H9 (cell line): ENCODE measurements around the gene KISS1R. TPM values are rescaled to one million over a fixed set of nuclear protein-coding genes. Genes with fewer than 3 reads are reported as not detected.

Experiments
- DNase-seq: peaks from one replicate; pipeline ENCODE4 v3.0.0-alpha.2; 2017
- H2AFZ ChIP-seq: one replicate; pipeline ENCODE4 v1.6.1; 2013; ENCODE audit warnings: mild to moderate bottlenecking, low read length, control low read depth, moderate library complexity
- H2AK5ac ChIP-seq: 2 replicates; pipeline ENCODE4 v1.6.1; 2013; ENCODE audit warnings: low read length, control low read depth, mixed read lengths; ENCODE audit not compliant: insufficient read length
- H2BK120ac ChIP-seq: one replicate; pipeline ENCODE4 v1.6.1; 2013; ENCODE audit warnings: low read depth, mild to moderate bottlenecking, low read length, control low read depth, inconsistent platforms; ENCODE audit not compliant: poor library complexity, severe bottlenecking
- H2BK12ac ChIP-seq: 2 replicates; pipeline ENCODE4 v1.6.1; 2013; ENCODE audit warnings: low read length, control low read depth, mixed read lengths, low read depth; ENCODE audit not compliant: insufficient read length
- H2BK15ac ChIP-seq: 2 replicates; pipeline ENCODE4 v1.6.1; 2013; ENCODE audit warnings: low read depth, low read length, control low read depth
- H2BK20ac ChIP-seq: one replicate; pipeline ENCODE4 v1.6.1; 2013; ENCODE audit warnings: low read depth, mild to moderate bottlenecking, low read length, control low read depth, inconsistent platforms; ENCODE audit not compliant: poor library complexity, severe bottlenecking
- H2BK5ac ChIP-seq: 2 replicates; pipeline ENCODE4 v1.6.1; 2013; ENCODE audit warnings: low read length, control low read depth, mixed read lengths; ENCODE audit not compliant: insufficient read length
- H3K14ac ChIP-seq: 2 replicates; pipeline ENCODE4 v1.6.1; 2013; ENCODE audit warnings: low read length, control low read depth; ENCODE audit not compliant: insufficient read depth
- H3K18ac ChIP-seq: 2 replicates; pipeline ENCODE4 v1.6.1; 2013; ENCODE audit warnings: low read depth, mild to moderate bottlenecking, mixed read lengths, low read length, control low read depth; ENCODE audit not compliant: insufficient read length
- H3K23ac ChIP-seq: 2 replicates; pipeline ENCODE4 v1.6.1; 2013; ENCODE audit warnings: low read length, control low read depth, mixed read lengths, low read depth; ENCODE audit not compliant: insufficient read length
- H3K23me2 ChIP-seq: 2 replicates; pipeline ENCODE4 v1.6.1; 2013; ENCODE audit warnings: low read depth, mild to moderate bottlenecking, mixed read lengths, low read length, control low read depth; ENCODE audit not compliant: insufficient read length, poor library complexity, severe bottlenecking
- H3K27ac ChIP-seq: 2 replicates; pipeline ENCODE4 v1.5.1; 2013; ENCODE audit warnings: low read length, control low read depth, mixed read lengths, low read depth; ENCODE audit not compliant: insufficient read length
- H3K27me3 ChIP-seq: 2 replicates; pipeline ENCODE4 v1.6.1; 2013; ENCODE audit warnings: low read length, control low read depth, inconsistent platforms; ENCODE audit not compliant: insufficient read depth
- H3K4ac ChIP-seq: 2 replicates; pipeline ENCODE4 v1.6.1; 2013; ENCODE audit warnings: low read depth, mild to moderate bottlenecking, control low read depth, inconsistent platforms, low read length, moderate library complexity
- H3K4me1 ChIP-seq: 2 replicates; pipeline ENCODE4 v1.6.1; 2013; ENCODE audit warnings: low read length, control low read depth, inconsistent platforms; ENCODE audit not compliant: insufficient read depth
- H3K4me2 ChIP-seq: 2 replicates; pipeline ENCODE4 v1.6.1; 2013; ENCODE audit warnings: low read length, control low read depth, mixed read lengths; ENCODE audit not compliant: insufficient read length, insufficient read depth
- H3K56ac ChIP-seq: 2 replicates; pipeline ENCODE4 v1.6.1; 2013; ENCODE audit warnings: low read depth, mild to moderate bottlenecking, mixed read lengths, low read length, control low read depth; ENCODE audit not compliant: insufficient read length
- H3K79me1 ChIP-seq: 2 replicates; pipeline ENCODE4 v1.6.1; 2013; ENCODE audit warnings: low read depth, mild to moderate bottlenecking, moderate library complexity, low read length, control low read depth, inconsistent platforms; ENCODE audit not compliant: insufficient read depth, poor library complexity, severe bottlenecking
- H3K79me2 ChIP-seq: 2 replicates; pipeline ENCODE4 v1.6.1; 2013; ENCODE audit warnings: low read length, control low read depth, inconsistent platforms; ENCODE audit not compliant: insufficient read depth
- H3K9ac ChIP-seq: 2 replicates; pipeline ENCODE4 v1.6.1; 2013; ENCODE audit warnings: low read length, control low read depth, mixed read lengths; ENCODE audit not compliant: insufficient read length; ENCODE audit errors: extremely low read depth
- H3K9me3 ChIP-seq: one replicate; pipeline ENCODE4 v1.6.1; 2013; ENCODE audit warnings: low read depth, low read length, inconsistent platforms; ENCODE audit not compliant: control insufficient read depth
- H3T11ph ChIP-seq: one replicate; pipeline ENCODE4 v1.6.1; 2013; ENCODE audit warnings: mild to moderate bottlenecking, low read length, control low read depth, inconsistent platforms
- H4K20me1 ChIP-seq: one replicate; pipeline ENCODE4 v1.6.1; 2013; ENCODE audit not compliant: control insufficient read depth, insufficient read length, insufficient read depth
- H4K5ac ChIP-seq: 2 replicates; pipeline ENCODE4 v1.6.1; 2013; ENCODE audit warnings: low read depth, mild to moderate bottlenecking, mixed read lengths, low read length, control low read depth; ENCODE audit not compliant: insufficient read length
- H4K8ac ChIP-seq: replicated peaks from 2 replicates; pipeline ENCODE4 v1.6.1; 2013; ENCODE audit warnings: low read length, control low read depth, mixed read lengths, low read depth; ENCODE audit not compliant: insufficient read length
- H4K91ac ChIP-seq: 2 replicates; pipeline ENCODE4 v1.6.1; 2013; ENCODE audit warnings: low read depth, mild to moderate bottlenecking, moderate library complexity, mixed read lengths, low read length, control low read depth; ENCODE audit not compliant: insufficient read length
- H3K27ac Mint-ChIP-seq, 3 experiments: 2 replicates in 2 of 3; 3 replicates in 1 of 3; pipeline ENCODE4 v1.8.0; 2020 to 2021; ENCODE audit warnings: mixed read lengths in 3 of 3, mild to moderate bottlenecking in 1 of 3, moderate library complexity in 1 of 3
- H3K27me3 Mint-ChIP-seq: 2 replicates; pipeline ENCODE4 v1.8.0; 2021; ENCODE audit warnings: low read depth, mild to moderate bottlenecking, moderate library complexity, mixed read lengths
- H3K36me3 Mint-ChIP-seq, 3 experiments: 2 replicates in 2 of 3; 3 replicates in 1 of 3; pipeline ENCODE4 v1.8.0; 2020 to 2021; ENCODE audit warnings: low read depth in 3 of 3, mixed read lengths in 3 of 3; ENCODE audit not compliant: insufficient read depth in 1 of 3
- H3K4me1 Mint-ChIP-seq, 2 experiments: 2 replicates each; pipeline ENCODE4 v1.8.0; 2020; ENCODE audit warnings: mixed read lengths in 2 of 2
- H3K4me3 Mint-ChIP-seq, 2 experiments: 2 replicates in 1 of 2; 3 replicates in 1 of 2; pipeline ENCODE4 v1.8.0; 2020 to 2021; ENCODE audit warnings: mild to moderate bottlenecking in 2 of 2, mixed read lengths in 2 of 2, moderate library complexity in 1 of 2
- H3K9me3 Mint-ChIP-seq, 2 experiments: 2 replicates in 1 of 2; 3 replicates in 1 of 2; pipeline ENCODE4 v1.8.0; 2020; ENCODE audit warnings: mild to moderate bottlenecking in 2 of 2, mixed read lengths in 2 of 2, moderate library complexity in 1 of 2
- WGBS: extraction: QIAGEN DNeasy Blood & Tissue Kit; methylation state at CpG from one replicate; pipeline ENCODE4 v1.1.7; 2013; ENCODE audit warnings: missing lambda C conversion rate, low lambda C conversion rate, mixed read lengths; ENCODE audit not compliant: insufficient read length; ENCODE audit errors: extremely low coverage; 5-methylcytosine and 5-hydroxymethylcytosine counted together
- total RNA-seq: library from RNA; stranded (reverse); gene quantifications from 2 replicates; pipeline ENCODE4 v1.2.1, GENCODE V29; 2021
- TF ChIP-seq, protein P1 (sequence below): fragments of 200-600 bp; sonication (generic); conservative IDR thresholded peaks from 3 replicates; pipeline ENCODE4 v1.8.0; 2021; ENCODE audit warnings: antibody characterized with exemption, mild to moderate bottlenecking

Gene KISS1R
- total RNA-seq, 1 experiment from 2014 or later: 3.3 TPM

DNA sequence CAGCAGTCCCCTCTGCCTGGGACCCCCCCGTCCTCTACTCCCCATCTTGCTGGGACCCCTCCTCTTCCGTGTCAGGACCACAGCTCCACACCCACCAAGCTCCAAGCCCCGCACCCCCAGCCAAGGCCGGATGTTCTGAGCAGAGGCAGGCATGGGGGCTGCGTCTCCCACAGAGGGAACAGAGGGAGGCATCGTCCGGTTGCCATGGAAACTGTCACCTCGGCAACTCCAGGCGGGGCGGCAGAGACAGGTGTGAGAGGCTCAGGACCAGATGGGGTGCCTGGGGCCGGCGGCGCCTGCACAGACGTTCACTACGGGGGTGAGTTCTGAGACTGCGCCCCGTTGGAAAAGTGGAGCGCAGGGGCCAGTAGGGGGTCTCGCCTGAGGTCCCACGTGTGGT, 18.5 kb upstream of the KISS1R start:
- peak overlapping the region in 1 of 2 experiments; percentile 49; a peak in 2 of 5 replicates for H3K4me3 Mint-ChIP-seq
- no peaks in the 10 kb centered on the region for H4K20me1 ChIP-seq

More for the DNA sequence above, 18.5 kb upstream of the KISS1R start:
- Mint-ChIP-seq H3K9me3 (no peaks in the 10 kb centered on the region), H3K27ac (peak overlapping the region in 2 of 3 experiments; percentile 16 to 88; a peak in 1 of 7 replicates), H3K36me3 (peaks cover 2 to 23% (median 22%) of the 10 kb centered on the region in 3 experiments; a peak in 5 of 7 replicates), H3K27me3 (no peaks in the 10 kb centered on the region; the same call in 1 of the 2 replicates), H3K4me1 (peaks cover 2 to 25% of the 10 kb centered on the region in 2 experiments; a peak in 3 of 4 replicates)
- H3K27ac ChIP-seq: no peak overlapping the region
- H2BK5ac ChIP-seq: no peak overlapping the region
- H3K14ac ChIP-seq: no peak overlapping the region
- H4K5ac ChIP-seq: no peak overlapping the region
- H2BK15ac ChIP-seq: no peak overlapping the region
- no peaks in the 10 kb centered on the region for H3K23me2 ChIP-seq
- TF ChIP-seq, protein P1, sequence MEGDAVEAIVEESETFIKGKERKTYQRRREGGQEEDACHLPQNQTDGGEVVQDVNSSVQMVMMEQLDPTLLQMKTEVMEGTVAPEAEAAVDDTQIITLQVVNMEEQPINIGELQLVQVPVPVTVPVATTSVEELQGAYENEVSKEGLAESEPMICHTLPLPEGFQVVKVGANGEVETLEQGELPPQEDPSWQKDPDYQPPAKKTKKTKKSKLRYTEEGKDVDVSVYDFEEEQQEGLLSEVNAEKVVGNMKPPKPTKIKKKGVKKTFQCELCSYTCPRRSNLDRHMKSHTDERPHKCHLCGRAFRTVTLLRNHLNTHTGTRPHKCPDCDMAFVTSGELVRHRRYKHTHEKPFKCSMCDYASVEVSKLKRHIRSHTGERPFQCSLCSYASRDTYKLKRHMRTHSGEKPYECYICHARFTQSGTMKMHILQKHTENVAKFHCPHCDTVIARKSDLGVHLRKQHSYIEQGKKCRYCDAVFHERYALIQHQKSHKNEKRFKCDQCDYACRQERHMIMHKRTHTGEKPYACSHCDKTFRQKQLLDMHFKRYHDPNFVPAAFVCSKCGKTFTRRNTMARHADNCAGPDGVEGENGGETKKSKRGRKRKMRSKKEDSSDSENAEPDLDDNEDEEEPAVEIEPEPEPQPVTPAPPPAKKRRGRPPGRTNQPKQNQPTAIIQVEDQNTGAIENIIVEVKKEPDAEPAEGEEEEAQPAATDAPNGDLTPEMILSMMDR: no peak
- H3K4ac ChIP-seq: no peak overlapping the region
- no peak overlapping the region for H2AFZ ChIP-seq
- no peak overlapping the region for H2BK20ac ChIP-seq
- no peak overlapping the region for H4K91ac ChIP-seq
- no peaks in the 10 kb centered on the region; the same call in 1 of the 2 replicates for H3K79me2 ChIP-seq
- no peaks in the 10 kb centered on the region; the same call in 1 of the 2 replicates for H3K4me1 ChIP-seq
- H3K79me1 ChIP-seq: no peaks in the 10 kb centered on the region
- no peak overlapping the region for H3K9ac ChIP-seq
- H3K27me3 ChIP-seq: no peaks in the 10 kb centered on the region
- H3T11ph ChIP-seq: no peak overlapping the region
- H3K23ac ChIP-seq: no peak overlapping the region
- no CpG with 5 or more reads among the region's 20 CpGs for WGBS
- H3K18ac ChIP-seq: no peak overlapping the region
- no peak overlapping the region for H2BK12ac ChIP-seq
- no peak overlapping the region for H4K8ac ChIP-seq
- no peak overlapping the region for H2AK5ac ChIP-seq
- no peak overlapping the region for H3K4me2 ChIP-seq
- no peak for DNase-seq
- no peaks in the 10 kb centered on the region for H3K9me3 ChIP-seq
- no peak overlapping the region for H3K56ac ChIP-seq
- H2BK120ac ChIP-seq: no peak overlapping the region
